H9 (cell line): ENCODE results near the gene VWA8. TPM values are rescaled to one million over a fixed set of nuclear protein-coding genes. Genes with fewer than 3 reads are reported as not detected.
A peak's percentile ranks its signal among the peaks of the same experiment; 100 is the strongest.

Experiments
- DNase-seq: peaks from one replicate; pipeline ENCODE4 v3.0.0-alpha.2; 2017
- H2AFZ ChIP-seq: one replicate; pipeline ENCODE4 v1.6.1; 2013; ENCODE audit warnings: mild to moderate bottlenecking, low read length, control low read depth, moderate library complexity
- H2AK5ac ChIP-seq: 2 replicates; pipeline ENCODE4 v1.6.1; 2013; ENCODE audit warnings: low read length, control low read depth, mixed read lengths; ENCODE audit not compliant: insufficient read length
- H2BK120ac ChIP-seq: one replicate; pipeline ENCODE4 v1.6.1; 2013; ENCODE audit warnings: low read depth, mild to moderate bottlenecking, low read length, control low read depth, inconsistent platforms; ENCODE audit not compliant: poor library complexity, severe bottlenecking
- H2BK12ac ChIP-seq: 2 replicates; pipeline ENCODE4 v1.6.1; 2013; ENCODE audit warnings: low read length, control low read depth, mixed read lengths, low read depth; ENCODE audit not compliant: insufficient read length
- H2BK15ac ChIP-seq: 2 replicates; pipeline ENCODE4 v1.6.1; 2013; ENCODE audit warnings: low read depth, low read length, control low read depth
- H2BK20ac ChIP-seq: one replicate; pipeline ENCODE4 v1.6.1; 2013; ENCODE audit warnings: low read depth, mild to moderate bottlenecking, low read length, control low read depth, inconsistent platforms; ENCODE audit not compliant: poor library complexity, severe bottlenecking
- H2BK5ac ChIP-seq: 2 replicates; pipeline ENCODE4 v1.6.1; 2013; ENCODE audit warnings: low read length, control low read depth, mixed read lengths; ENCODE audit not compliant: insufficient read length
- H3K14ac ChIP-seq: 2 replicates; pipeline ENCODE4 v1.6.1; 2013; ENCODE audit warnings: low read length, control low read depth; ENCODE audit not compliant: insufficient read depth
- H3K18ac ChIP-seq: 2 replicates; pipeline ENCODE4 v1.6.1; 2013; ENCODE audit warnings: low read depth, mild to moderate bottlenecking, mixed read lengths, low read length, control low read depth; ENCODE audit not compliant: insufficient read length
- H3K23ac ChIP-seq: 2 replicates; pipeline ENCODE4 v1.6.1; 2013; ENCODE audit warnings: low read length, control low read depth, mixed read lengths, low read depth; ENCODE audit not compliant: insufficient read length
- H3K23me2 ChIP-seq: 2 replicates; pipeline ENCODE4 v1.6.1; 2013; ENCODE audit warnings: low read depth, mild to moderate bottlenecking, mixed read lengths, low read length, control low read depth; ENCODE audit not compliant: insufficient read length, poor library complexity, severe bottlenecking
- H3K27ac ChIP-seq: 2 replicates; pipeline ENCODE4 v1.5.1; 2013; ENCODE audit warnings: low read length, control low read depth, mixed read lengths, low read depth; ENCODE audit not compliant: insufficient read length
- H3K27me3 ChIP-seq: 2 replicates; pipeline ENCODE4 v1.6.1; 2013; ENCODE audit warnings: low read length, control low read depth, inconsistent platforms; ENCODE audit not compliant: insufficient read depth
- H3K4ac ChIP-seq: 2 replicates; pipeline ENCODE4 v1.6.1; 2013; ENCODE audit warnings: low read depth, mild to moderate bottlenecking, control low read depth, inconsistent platforms, low read length, moderate library complexity
- H3K4me1 ChIP-seq: 2 replicates; pipeline ENCODE4 v1.6.1; 2013; ENCODE audit warnings: low read length, control low read depth, inconsistent platforms; ENCODE audit not compliant: insufficient read depth
- H3K4me2 ChIP-seq: 2 replicates; pipeline ENCODE4 v1.6.1; 2013; ENCODE audit warnings: low read length, control low read depth, mixed read lengths; ENCODE audit not compliant: insufficient read length, insufficient read depth
- H3K56ac ChIP-seq: 2 replicates; pipeline ENCODE4 v1.6.1; 2013; ENCODE audit warnings: low read depth, mild to moderate bottlenecking, mixed read lengths, low read length, control low read depth; ENCODE audit not compliant: insufficient read length
- H3K79me1 ChIP-seq: 2 replicates; pipeline ENCODE4 v1.6.1; 2013; ENCODE audit warnings: low read depth, mild to moderate bottlenecking, moderate library complexity, low read length, control low read depth, inconsistent platforms; ENCODE audit not compliant: insufficient read depth, poor library complexity, severe bottlenecking
- H3K79me2 ChIP-seq: 2 replicates; pipeline ENCODE4 v1.6.1; 2013; ENCODE audit warnings: low read length, control low read depth, inconsistent platforms; ENCODE audit not compliant: insufficient read depth
- H3K9ac ChIP-seq: 2 replicates; pipeline ENCODE4 v1.6.1; 2013; ENCODE audit warnings: low read length, control low read depth, mixed read lengths; ENCODE audit not compliant: insufficient read length; ENCODE audit errors: extremely low read depth
- H3K9me3 ChIP-seq: one replicate; pipeline ENCODE4 v1.6.1; 2013; ENCODE audit warnings: low read depth, low read length, inconsistent platforms; ENCODE audit not compliant: control insufficient read depth
- H3T11ph ChIP-seq: one replicate; pipeline ENCODE4 v1.6.1; 2013; ENCODE audit warnings: mild to moderate bottlenecking, low read length, control low read depth, inconsistent platforms
- H4K20me1 ChIP-seq: one replicate; pipeline ENCODE4 v1.6.1; 2013; ENCODE audit not compliant: control insufficient read depth, insufficient read length, insufficient read depth
- H4K5ac ChIP-seq: 2 replicates; pipeline ENCODE4 v1.6.1; 2013; ENCODE audit warnings: low read depth, mild to moderate bottlenecking, mixed read lengths, low read length, control low read depth; ENCODE audit not compliant: insufficient read length
- H4K8ac ChIP-seq: replicated peaks from 2 replicates; pipeline ENCODE4 v1.6.1; 2013; ENCODE audit warnings: low read length, control low read depth, mixed read lengths, low read depth; ENCODE audit not compliant: insufficient read length
- H4K91ac ChIP-seq: 2 replicates; pipeline ENCODE4 v1.6.1; 2013; ENCODE audit warnings: low read depth, mild to moderate bottlenecking, moderate library complexity, mixed read lengths, low read length, control low read depth; ENCODE audit not compliant: insufficient read length
- H3K27ac Mint-ChIP-seq, 3 experiments: 2 replicates in 2 of 3; 3 replicates in 1 of 3; pipeline ENCODE4 v1.8.0; 2020 to 2021; ENCODE audit warnings: mixed read lengths in 3 of 3, mild to moderate bottlenecking in 1 of 3, moderate library complexity in 1 of 3
- H3K27me3 Mint-ChIP-seq: 2 replicates; pipeline ENCODE4 v1.8.0; 2021; ENCODE audit warnings: low read depth, mild to moderate bottlenecking, moderate library complexity, mixed read lengths
- H3K36me3 Mint-ChIP-seq, 3 experiments: 2 replicates in 2 of 3; 3 replicates in 1 of 3; pipeline ENCODE4 v1.8.0; 2020 to 2021; ENCODE audit warnings: low read depth in 3 of 3, mixed read lengths in 3 of 3; ENCODE audit not compliant: insufficient read depth in 1 of 3
- H3K4me1 Mint-ChIP-seq, 2 experiments: 2 replicates each; pipeline ENCODE4 v1.8.0; 2020; ENCODE audit warnings: mixed read lengths in 2 of 2
- H3K4me3 Mint-ChIP-seq, 2 experiments: 2 replicates in 1 of 2; 3 replicates in 1 of 2; pipeline ENCODE4 v1.8.0; 2020 to 2021; ENCODE audit warnings: mild to moderate bottlenecking in 2 of 2, mixed read lengths in 2 of 2, moderate library complexity in 1 of 2
- H3K9me3 Mint-ChIP-seq, 2 experiments: 2 replicates in 1 of 2; 3 replicates in 1 of 2; pipeline ENCODE4 v1.8.0; 2020; ENCODE audit warnings: mild to moderate bottlenecking in 2 of 2, mixed read lengths in 2 of 2, moderate library complexity in 1 of 2
- CTCF ChIP-seq: fragments of 200-600 bp; sonication (generic); conservative IDR thresholded peaks from 3 replicates; pipeline ENCODE4 v1.8.0; 2021; ENCODE audit warnings: antibody characterized with exemption, mild to moderate bottlenecking
- WGBS: extraction: QIAGEN DNeasy Blood & Tissue Kit; methylation state at CpG from one replicate; pipeline ENCODE4 v1.1.7; 2013; ENCODE audit warnings: missing lambda C conversion rate, low lambda C conversion rate, mixed read lengths; ENCODE audit not compliant: insufficient read length; ENCODE audit errors: extremely low coverage; 5-methylcytosine and 5-hydroxymethylcytosine counted together
- total RNA-seq: library from RNA; stranded (reverse); gene quantifications from 2 replicates; pipeline ENCODE4 v1.2.1, GENCODE V29; 2021

VWA8 gene
- total RNA-seq, 1 experiment from 2014 or later = 17.4 TPM

GRCh38 chr13:41590643-41591042, 370.3 kb downstream of the VWA8 start:
- Mint-ChIP-seq H3K4me3 (no peak overlapping the region), H3K36me3 (peaks cover 4 to 8% (median 4%) of the 10 kb centered on the region in 3 experiments; a peak in 6 of 7 replicates), H3K27me3 (no peaks in the 10 kb centered on the region), H3K9me3 (no peaks in the 10 kb centered on the region; a peak in 1 of 5 replicates), H3K4me1 (peaks cover 10 to 14% of the 10 kb centered on the region in 2 experiments), H3K27ac (peak overlapping the region in 1 of 3 experiments; percentile 8; a peak in 2 of 7 replicates)
- no peak overlapping the region for H3K23ac ChIP-seq
- no CpG with 5 or more reads among the region's 3 CpGs for WGBS
- no peak overlapping the region for H3K14ac ChIP-seq
- no peak overlapping the region for H3K27ac ChIP-seq
- H3K9me3 ChIP-seq = no peaks in the 10 kb centered on the region
- no peak overlapping the region for H3K18ac ChIP-seq
- H3K79me2 ChIP-seq = no peaks in the 10 kb centered on the region
- no peaks in the 10 kb centered on the region for H3K4me1 ChIP-seq
- no peak overlapping the region for H4K8ac ChIP-seq
- no peak overlapping the region for H3K56ac ChIP-seq
- DNase-seq = no peak
- H4K5ac ChIP-seq = no peak overlapping the region
- H3K9ac ChIP-seq = no peak overlapping the region
- no peak overlapping the region for H3K4me2 ChIP-seq
- no peak overlapping the region for H2AFZ ChIP-seq
- no peak overlapping the region for H3K4ac ChIP-seq
- no peak overlapping the region for H3T11ph ChIP-seq
- no peak overlapping the region for H2BK5ac ChIP-seq
- no peak overlapping the region for H2BK20ac ChIP-seq
- no peaks in the 10 kb centered on the region for H3K79me1 ChIP-seq
- no peak overlapping the region for H2AK5ac ChIP-seq
- TF ChIP-seq CTCF = no peak
- no peak overlapping the region for H2BK12ac ChIP-seq
- no peak overlapping the region for H2BK120ac ChIP-seq
- no peaks in the 10 kb centered on the region for H4K20me1 ChIP-seq
- H4K91ac ChIP-seq = no peak overlapping the region
- no peaks in the 10 kb centered on the region for H3K23me2 ChIP-seq
- H3K27me3 ChIP-seq = no peaks in the 10 kb centered on the region
- H2BK15ac ChIP-seq = no peak overlapping the region
